AG04449 (cell line): Measurements from ENCODE around the gene CGN.

Experiments
- CTCF ChIA-PET: fragments of 350-600 bp; formaldehyde crosslinking; extraction: SDS; loops from one replicate; lab custom pipeline; 2021; ENCODE audit warnings: antibody characterized with exemption; lab: Yijun Ruan, JAX
- POLR2A ChIA-PET: fragments of 400-600, 350-600 bp; formaldehyde crosslinking; extraction: SDS; loops from one replicate; lab custom pipeline; 2020; ENCODE audit warnings: antibody characterized with exemption, inconsistent platforms; lab: Yijun Ruan, JAX
- DNase-seq: peaks from one replicate; pipeline ENCODE4 v3.0.0-alpha.2; 2010; ENCODE audit warnings: low read depth, low spot score
- H3K4me3 ChIP-seq: 2 replicates; pipeline ENCODE4 v1.5.1; 2011; ENCODE audit warnings: low read depth, mild to moderate bottlenecking, control low read depth, low read length
- TF ChIP-seq, protein P1 (sequence below): IDR thresholded peaks from one replicate; pipeline ENCODE4 v1.5.1; 2011; ENCODE audit warnings: mild to moderate bottlenecking, moderate library complexity, low read length, control low read depth, inconsistent platforms; ENCODE audit not compliant: insufficient read depth; ENCODE audit errors: missing control alignments

Gene CGN

GRCh38 chr1:151510614-151510956 lies 602 bp upstream of the CGN start:
- DNase-seq: no peak
- ChIA-PET CTCF (interaction anchor here (1.0 to 1.6 kb wide), 4 partner anchors 10 to 247 kb away, joined by 3 to 4 read pairs (median 3); no protein-coding TSS in a partner anchor), POLR2A (interaction anchor here (0.6 kb wide), 1 partner anchor 490 kb away, joined by 3 read pairs; no protein-coding TSS in a partner anchor)
- TF ChIP-seq, protein P1, sequence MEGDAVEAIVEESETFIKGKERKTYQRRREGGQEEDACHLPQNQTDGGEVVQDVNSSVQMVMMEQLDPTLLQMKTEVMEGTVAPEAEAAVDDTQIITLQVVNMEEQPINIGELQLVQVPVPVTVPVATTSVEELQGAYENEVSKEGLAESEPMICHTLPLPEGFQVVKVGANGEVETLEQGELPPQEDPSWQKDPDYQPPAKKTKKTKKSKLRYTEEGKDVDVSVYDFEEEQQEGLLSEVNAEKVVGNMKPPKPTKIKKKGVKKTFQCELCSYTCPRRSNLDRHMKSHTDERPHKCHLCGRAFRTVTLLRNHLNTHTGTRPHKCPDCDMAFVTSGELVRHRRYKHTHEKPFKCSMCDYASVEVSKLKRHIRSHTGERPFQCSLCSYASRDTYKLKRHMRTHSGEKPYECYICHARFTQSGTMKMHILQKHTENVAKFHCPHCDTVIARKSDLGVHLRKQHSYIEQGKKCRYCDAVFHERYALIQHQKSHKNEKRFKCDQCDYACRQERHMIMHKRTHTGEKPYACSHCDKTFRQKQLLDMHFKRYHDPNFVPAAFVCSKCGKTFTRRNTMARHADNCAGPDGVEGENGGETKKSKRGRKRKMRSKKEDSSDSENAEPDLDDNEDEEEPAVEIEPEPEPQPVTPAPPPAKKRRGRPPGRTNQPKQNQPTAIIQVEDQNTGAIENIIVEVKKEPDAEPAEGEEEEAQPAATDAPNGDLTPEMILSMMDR: no peak
- H3K4me3 ChIP-seq: peak overlapping the region; percentile 54

- peak overlapping the region; percentile 54 for H3K4me3 ChIP-seq
- ChIA-PET CTCF (interaction anchor here (0.7 to 1.6 kb wide), 5 partner anchors 9 to 245 kb away, joined by 3 to 4 read pairs (median 3); no protein-coding TSS in a partner anchor), POLR2A (no interaction called here)
- no peak for DNase-seq
- TF ChIP-seq, protein P1: no peak
Measured at GRCh38 chr1:151511636-151512215, 539 bp downstream of the CGN start.

DNA sequence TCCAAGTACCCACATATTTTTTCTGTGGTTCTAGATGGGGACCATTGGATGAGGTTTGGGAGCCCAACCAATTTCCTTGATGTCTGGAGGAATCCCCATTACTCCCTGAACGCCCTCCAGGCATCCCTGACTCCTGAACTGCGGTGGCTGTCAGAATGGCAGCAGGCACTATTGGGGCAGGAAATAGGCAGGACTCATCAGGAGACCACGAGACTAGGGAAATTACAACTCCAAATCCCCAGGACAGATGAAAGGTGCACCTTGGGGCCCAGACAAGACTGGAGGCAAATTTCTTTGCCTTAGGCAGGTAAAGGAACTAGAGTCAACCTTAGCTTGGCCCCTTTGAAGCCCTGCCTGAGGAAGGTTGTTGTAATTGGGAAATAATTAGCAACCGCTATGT lies 1.1 kb downstream of the CGN start:
- ChIA-PET CTCF (interaction anchor here (1.5 kb wide), 1 partner anchor 245 kb away, joined by 3 read pairs; no protein-coding TSS in a partner anchor), POLR2A (no interaction called here)
- no peak for DNase-seq
- no peak overlapping the region for H3K4me3 ChIP-seq
- TF ChIP-seq, protein P1: no peak

GRCh38 chr1:151512801-151513625 lies 1.8 kb downstream of the CGN start:
- TF ChIP-seq, protein P1: no peak
- no peak overlapping the region for H3K4me3 ChIP-seq
- ChIA-PET CTCF (interaction anchor here (12.7 kb wide), 1 partner anchor 20 kb away, joined by 112 read pairs; no protein-coding TSS in a partner anchor), POLR2A (no interaction called here)
- no peak for DNase-seq

DNA sequence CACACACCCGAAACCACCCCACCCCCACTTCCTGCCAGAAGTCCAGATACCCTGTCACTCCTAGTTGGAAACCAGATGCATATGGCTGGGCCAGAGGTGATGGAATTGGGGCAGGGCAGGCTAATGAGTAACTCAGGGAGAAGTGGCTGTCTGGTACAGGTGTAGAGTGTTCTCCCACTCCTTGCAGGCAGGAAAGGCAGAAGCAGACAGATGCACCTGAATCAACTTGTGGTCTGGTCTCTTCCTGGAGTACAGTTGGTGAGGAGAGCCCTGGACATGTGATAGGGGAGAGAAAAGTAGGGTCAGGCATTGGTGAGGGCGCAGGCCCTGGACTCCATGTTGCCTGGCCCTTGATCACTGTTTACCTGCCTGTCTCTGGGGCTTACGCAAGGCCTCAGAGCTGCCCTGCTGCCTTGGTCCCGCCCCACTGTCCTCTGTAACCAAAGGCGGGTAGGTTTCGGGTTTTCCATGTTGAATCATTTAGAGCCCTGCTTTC lies 2.5 kb downstream of the CGN start:
- no peak overlapping the region for H3K4me3 ChIP-seq
- POLR2A ChIA-PET: no interaction called here
- no peak for DNase-seq
- TF ChIP-seq, protein P1: no peak
- CTCF ChIA-PET: interaction anchor here (12.7 kb wide), 1 partner anchor 20 kb away, joined by 112 read pairs; no protein-coding TSS in a partner anchor

DNA sequence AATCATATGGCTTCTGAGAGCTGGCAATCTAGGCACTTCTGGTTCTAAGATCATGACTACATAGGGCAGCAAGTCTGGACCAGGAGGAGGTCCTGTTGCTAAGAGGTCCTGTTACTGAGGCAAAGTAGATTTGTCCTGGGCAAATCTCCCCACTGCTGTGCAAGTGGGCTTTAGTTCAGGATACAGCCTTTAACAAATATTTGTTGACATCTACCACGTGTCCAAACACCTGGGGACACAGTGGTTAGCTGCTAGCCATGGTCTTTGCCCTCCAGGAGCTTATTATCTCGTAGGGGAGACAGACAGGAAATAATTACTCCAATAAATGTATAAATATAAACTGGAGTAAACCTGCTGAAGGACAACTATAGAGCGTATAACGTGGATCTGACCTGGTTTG lies 3.2 kb downstream of the CGN start:
- DNase-seq: no peak
- CTCF ChIA-PET: interaction anchor here (0.7 to 12.7 kb wide), 3 partner anchors 10 to 1527 kb away, joined by 3 to 112 read pairs (median 5); no protein-coding TSS in a partner anchor
- H3K4me3 ChIP-seq: no peak overlapping the region
- TF ChIP-seq, protein P1: no peak
- POLR2A ChIA-PET: no interaction called here
